Measurements from ENCODE around the gene NUP50.

The NUP50 gene

DNA sequence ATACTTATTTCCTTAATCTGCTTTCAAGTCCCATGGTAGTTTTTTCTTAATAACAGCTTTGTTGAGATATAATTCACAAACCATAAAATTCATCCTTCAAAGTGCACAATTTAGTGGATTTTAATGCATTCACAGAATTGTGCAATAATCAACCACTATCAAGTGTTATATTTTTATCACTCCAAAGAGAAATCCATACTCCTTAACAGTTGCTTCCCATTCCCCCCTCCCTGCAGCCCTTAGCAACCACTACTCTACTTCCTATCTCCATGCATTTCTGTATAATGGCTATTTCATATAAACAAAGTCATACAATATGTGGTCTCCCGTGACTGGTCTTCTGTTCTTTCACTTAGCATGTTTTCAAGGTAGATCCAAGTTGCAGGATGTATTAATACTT is 18.8 kb upstream of the NUP50 start:
- H3K4me3 ChIP-seq (ENCODE audit: low read length), result no peak overlapping the region
- DNase-seq (ENCODE audit: low read depth), result no peak
- TF ChIP-seq, protein P1, sequence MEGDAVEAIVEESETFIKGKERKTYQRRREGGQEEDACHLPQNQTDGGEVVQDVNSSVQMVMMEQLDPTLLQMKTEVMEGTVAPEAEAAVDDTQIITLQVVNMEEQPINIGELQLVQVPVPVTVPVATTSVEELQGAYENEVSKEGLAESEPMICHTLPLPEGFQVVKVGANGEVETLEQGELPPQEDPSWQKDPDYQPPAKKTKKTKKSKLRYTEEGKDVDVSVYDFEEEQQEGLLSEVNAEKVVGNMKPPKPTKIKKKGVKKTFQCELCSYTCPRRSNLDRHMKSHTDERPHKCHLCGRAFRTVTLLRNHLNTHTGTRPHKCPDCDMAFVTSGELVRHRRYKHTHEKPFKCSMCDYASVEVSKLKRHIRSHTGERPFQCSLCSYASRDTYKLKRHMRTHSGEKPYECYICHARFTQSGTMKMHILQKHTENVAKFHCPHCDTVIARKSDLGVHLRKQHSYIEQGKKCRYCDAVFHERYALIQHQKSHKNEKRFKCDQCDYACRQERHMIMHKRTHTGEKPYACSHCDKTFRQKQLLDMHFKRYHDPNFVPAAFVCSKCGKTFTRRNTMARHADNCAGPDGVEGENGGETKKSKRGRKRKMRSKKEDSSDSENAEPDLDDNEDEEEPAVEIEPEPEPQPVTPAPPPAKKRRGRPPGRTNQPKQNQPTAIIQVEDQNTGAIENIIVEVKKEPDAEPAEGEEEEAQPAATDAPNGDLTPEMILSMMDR (conservative IDR thresholded peaks at IDR 0.05; ENCODE audit: low read length), result no peak

DNA sequence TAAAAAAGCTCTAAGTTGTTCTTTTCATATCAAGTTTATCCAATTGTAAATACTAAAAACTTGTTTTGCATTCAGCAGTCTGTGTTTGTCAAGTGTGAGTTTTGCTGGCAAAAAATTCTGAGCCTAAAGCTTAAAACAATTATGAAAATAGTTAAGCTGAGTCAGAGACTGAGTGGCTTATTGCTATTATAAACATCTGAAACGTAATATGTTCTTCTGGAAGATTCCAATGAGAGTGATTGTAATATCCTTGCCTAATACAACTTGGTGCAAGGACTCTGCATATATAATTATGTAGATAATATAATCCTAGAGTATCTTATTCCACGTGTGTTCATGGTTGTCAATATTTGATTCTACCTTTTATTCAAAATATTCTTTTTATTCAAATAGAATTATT is 14.1 kb upstream of the NUP50 start:
- DNase-seq (ENCODE audit: low read depth), result peak; percentile 65
- H3K4me3 ChIP-seq (ENCODE audit: low read length), result no peak overlapping the region
- TF ChIP-seq, protein P1 (conservative IDR thresholded peaks at IDR 0.05; ENCODE audit: low read length), result no peak

DNA sequence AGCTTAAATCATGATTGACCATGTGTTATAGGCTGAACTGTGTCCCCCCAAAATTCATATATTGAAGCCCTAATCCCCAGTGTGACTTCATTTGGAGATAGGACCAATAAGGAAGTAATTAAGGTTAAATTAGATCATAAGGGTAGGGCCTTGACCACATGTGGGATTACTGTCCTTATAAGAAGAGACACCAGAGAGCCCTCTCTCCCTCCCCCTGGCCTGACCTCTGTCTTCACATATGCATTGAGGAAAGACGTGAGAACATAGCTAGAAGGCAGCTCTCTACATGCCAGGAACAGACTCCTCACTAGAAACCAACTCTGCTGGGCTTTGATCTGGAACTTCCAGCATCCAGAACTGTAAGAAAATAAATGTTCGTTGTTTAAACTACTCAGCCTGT is 13.6 kb upstream of the NUP50 start:
- TF ChIP-seq, protein P1 (conservative IDR thresholded peaks at IDR 0.05; ENCODE audit: low read length), result no peak
- H3K4me3 ChIP-seq (ENCODE audit: low read length), result no peak overlapping the region
- peak; percentile 35 for DNase-seq (ENCODE audit: low read depth)

DNA sequence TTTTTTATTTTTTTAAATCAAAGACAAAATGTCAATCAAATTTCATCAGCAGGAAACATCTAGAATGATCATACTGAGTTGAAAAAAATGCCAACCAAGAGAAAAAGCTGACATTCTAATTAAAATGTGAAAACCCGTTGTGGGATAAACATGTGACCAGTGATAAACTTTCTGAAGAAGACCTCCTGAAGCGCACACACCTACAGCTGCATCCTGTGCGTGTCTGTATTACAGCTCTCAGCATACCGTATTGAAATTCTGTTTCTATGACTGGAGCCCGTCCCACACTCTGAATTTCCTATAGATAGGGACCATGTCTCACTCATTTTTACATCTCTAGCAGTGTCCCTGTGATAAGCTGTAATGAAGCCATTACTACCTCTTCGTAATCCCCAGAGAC is 12.2 kb upstream of the NUP50 start:
- no peak for DNase-seq (ENCODE audit: low read depth)
- no peak overlapping the region for H3K4me3 ChIP-seq (ENCODE audit: low read length)

DNA sequence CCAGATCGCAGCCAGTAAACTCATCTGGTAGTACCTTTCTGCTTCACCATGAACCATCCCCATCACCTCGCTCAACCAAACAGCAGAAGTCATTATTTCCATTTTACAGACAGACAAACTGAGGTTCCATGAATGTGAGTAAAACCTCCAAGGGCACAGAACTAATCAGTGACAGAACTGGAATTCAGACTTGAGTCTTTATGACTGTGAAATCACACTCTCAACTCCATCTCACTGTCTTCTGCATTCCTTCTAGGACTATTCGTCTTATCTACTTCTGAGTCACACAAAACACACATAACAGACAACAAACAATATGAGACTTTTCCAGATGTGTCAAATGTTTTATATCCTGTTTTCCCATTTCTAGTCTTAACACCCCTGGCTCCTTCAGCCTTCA is 9.3 kb upstream of the NUP50 start:
- TF ChIP-seq, protein P1 (conservative IDR thresholded peaks at IDR 0.05; ENCODE audit: low read length), result no peak
- H3K4me3 ChIP-seq (ENCODE audit: low read length), result no peak overlapping the region
- DNase-seq (ENCODE audit: low read depth), result peak; percentile 61

More for the DNA sequence above, 12.2 kb upstream of the NUP50 start:
- TF ChIP-seq, protein P1 (conservative IDR thresholded peaks at IDR 0.05; ENCODE audit: low read length), result no peak

DNA sequence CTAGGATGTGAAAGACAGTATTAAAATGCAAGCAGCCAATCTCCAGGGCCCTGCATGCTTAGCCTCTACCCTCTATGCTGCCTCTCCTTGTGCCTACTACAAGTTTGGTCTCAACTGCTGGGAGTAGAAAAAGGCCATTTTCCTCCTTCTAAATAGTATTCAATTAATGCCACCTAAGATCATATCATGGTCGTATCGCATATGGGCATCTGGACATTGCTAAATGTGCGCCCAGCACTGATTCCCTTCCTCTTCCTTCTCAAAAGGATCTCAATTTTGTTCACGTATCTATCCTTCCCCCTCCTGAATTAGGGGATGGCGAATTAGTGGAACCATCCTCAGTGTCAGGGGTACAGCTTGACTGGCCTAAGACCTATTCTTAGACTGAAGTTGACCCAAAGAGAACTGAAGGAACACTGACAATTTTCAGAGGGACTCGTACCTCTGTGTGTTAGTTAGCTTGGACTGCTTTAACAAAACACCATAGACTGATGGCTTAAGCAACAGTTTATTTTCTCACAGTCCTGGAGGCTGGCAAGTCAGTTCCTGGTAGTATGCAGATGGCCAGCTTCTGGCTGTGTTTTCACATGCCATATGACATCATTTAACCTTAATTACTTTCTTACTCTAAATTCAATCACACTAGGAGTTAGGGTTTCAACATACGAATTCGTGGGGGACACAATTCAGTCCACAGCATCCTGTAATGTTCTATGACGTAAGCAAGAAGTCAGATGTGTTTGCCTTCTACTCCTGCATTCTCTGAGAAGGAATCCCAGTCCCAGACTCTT is 8.5 kb upstream of the NUP50 start:
- DNase-seq (ENCODE audit: low read depth), result peak; percentile 91
- TF ChIP-seq, protein P1 (conservative IDR thresholded peaks at IDR 0.05; ENCODE audit: low read length), result no peak
- no peak overlapping the region for H3K4me3 ChIP-seq (ENCODE audit: low read length)

DNA sequence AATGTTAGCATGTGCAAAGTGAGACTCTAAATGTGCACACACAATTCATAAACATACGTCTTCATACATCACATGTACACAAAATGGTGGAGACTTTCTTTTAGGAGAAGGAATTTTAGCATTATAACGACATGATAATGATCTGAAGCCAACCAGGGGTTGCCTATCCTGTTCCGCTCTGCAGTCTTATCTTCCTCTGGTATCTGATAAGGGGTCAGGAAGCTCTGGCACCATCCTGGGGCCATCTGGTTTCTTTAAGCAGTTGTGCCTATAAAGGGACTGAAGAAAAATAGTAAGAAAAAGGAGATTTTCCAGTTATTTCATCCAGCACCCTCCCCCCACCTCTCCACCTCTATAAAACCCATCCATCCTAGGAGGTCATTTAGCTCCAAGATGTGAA is 5.8 kb upstream of the NUP50 start:
- DNase-seq (ENCODE audit: low read depth), result no peak
- TF ChIP-seq, protein P1 (conservative IDR thresholded peaks at IDR 0.05; ENCODE audit: low read length), result no peak
- no peak overlapping the region for H3K4me3 ChIP-seq (ENCODE audit: low read length)
